IMR-90 (cell line): ENCODE measurements around the gene CREG1. TPM values are rescaled to one million over a fixed set of nuclear protein-coding genes. Genes with fewer than 3 reads are reported as not detected.

ENCODE experiments used
- ATAC-seq: fragments of 200-7000 bp; cut with Tn5 transposase; 2 replicates; pipeline ENCODE4 v1.9.1; 2020; ENCODE audit warnings: low read depth, mild to moderate bottlenecking, moderate library complexity
- BruUV-seq: library from RNA; stranded (reverse); fragments of 400-500 nt; replicated peaks from 2 replicates; lab custom pipeline; 2021; lab: Mats Ljungman, UMichigan
- CTCF ChIA-PET: fragments of 300-600 bp; formaldehyde crosslinking; extraction: SDS; loops from one replicate; lab custom pipeline; 2021; ENCODE audit warnings: antibody characterized with exemption; lab: Yijun Ruan, JAX
- POLR2A ChIA-PET: fragments of 300-600 bp; sonication (Branson Sonifier 250); formaldehyde crosslinking; loops from one replicate; lab custom pipeline; 2022; ENCODE audit warnings: antibody characterized with exemption; ENCODE audit not compliant: unreplicated experiment; lab: Charles Lee
- DNase-seq: peaks from one replicate; pipeline ENCODE4 v3.0.0; 2013
- H2AFZ ChIP-seq: replicated peaks from 2 replicates; pipeline ENCODE3; 2013; ENCODE audit warnings: low read length, mild to moderate bottlenecking; ENCODE audit not compliant: poor library complexity
- H2AK5ac ChIP-seq: 2 replicates; pipeline ENCODE4 v1.6.1; 2013; ENCODE audit warnings: low read depth, low read length, inconsistent platforms
- H2AK9ac ChIP-seq: replicated peaks from 2 replicates; pipeline ENCODE3; 2013; ENCODE audit warnings: mild to moderate bottlenecking, low read depth, low read length, moderate library complexity; ENCODE audit not compliant: poor library complexity
- H2BK120ac ChIP-seq: 2 replicates; pipeline ENCODE4 v1.6.1; 2013; ENCODE audit warnings: low read depth, low read length, inconsistent platforms
- H2BK15ac ChIP-seq: 3 replicates; pipeline ENCODE4 v1.6.1; 2013; ENCODE audit warnings: low read depth, low read length, inconsistent platforms
- H2BK20ac ChIP-seq: 2 replicates; pipeline ENCODE4 v1.6.1; 2013; ENCODE audit warnings: low read depth, mild to moderate bottlenecking, inconsistent platforms, low read length, moderate library complexity
- H2BK5ac ChIP-seq: 2 replicates; pipeline ENCODE4 v1.6.1; 2013; ENCODE audit warnings: mild to moderate bottlenecking, low read depth, low read length, inconsistent platforms; ENCODE audit not compliant: poor library complexity, severe bottlenecking
- H3K14ac ChIP-seq: replicated peaks from 2 replicates; pipeline ENCODE4 v1.6.1; 2013; ENCODE audit warnings: low read depth, low read length, inconsistent platforms
- H3K18ac ChIP-seq: 2 replicates; pipeline ENCODE4 v1.6.1; 2013; ENCODE audit warnings: low read depth, low read length, control low read depth
- H3K23ac ChIP-seq: 2 replicates; pipeline ENCODE4 v1.6.1; 2013; ENCODE audit warnings: low read depth, low read length, inconsistent platforms
- H3K27ac ChIP-seq: 2 replicates; pipeline ENCODE4 v1.5.1; 2013; ENCODE audit warnings: mild to moderate bottlenecking, control low read depth, low read length; ENCODE audit not compliant: insufficient read depth
- H3K27me3 ChIP-seq: 2 replicates; pipeline ENCODE4 v1.6.1; 2013; ENCODE audit warnings: low read length; ENCODE audit not compliant: control insufficient read depth, insufficient read depth
- H3K36me3 ChIP-seq: 2 replicates; pipeline ENCODE4 v1.6.1; 2013; ENCODE audit warnings: low read length, mixed read lengths; ENCODE audit not compliant: control insufficient read depth, insufficient read depth
- H3K4ac ChIP-seq: 2 replicates; pipeline ENCODE4 v1.6.1; 2013; ENCODE audit warnings: low read depth, low read length, inconsistent platforms
- H3K4me1 ChIP-seq: 2 replicates; pipeline ENCODE4 v1.6.1; 2013; ENCODE audit warnings: low read length, mixed read lengths; ENCODE audit not compliant: control insufficient read depth, insufficient read depth
- H3K4me2 ChIP-seq: 2 replicates; pipeline ENCODE4 v1.6.1; 2013; ENCODE audit warnings: low read depth, mild to moderate bottlenecking, control low read depth, low read length, moderate library complexity
- H3K4me3 ChIP-seq: 2 replicates; pipeline ENCODE4 v1.5.1; 2013; ENCODE audit warnings: low read depth, mild to moderate bottlenecking, control low read depth, low read length, moderate library complexity; ENCODE audit not compliant: insufficient read depth
- H3K56ac ChIP-seq: 2 replicates; pipeline ENCODE4 v1.6.1; 2013; ENCODE audit warnings: low read length, inconsistent platforms; ENCODE audit not compliant: insufficient read depth; ENCODE audit errors: extremely low read depth
- H3K79me1 ChIP-seq, 2 experiments: 2 replicates each; pipeline ENCODE4 v1.6.1; 2013; ENCODE audit warnings: low read length in 2 of 2, inconsistent platforms in 1 of 2, low read depth in 1 of 2
- H3K9ac ChIP-seq: 2 replicates; pipeline ENCODE4 v1.6.1; 2013; ENCODE audit warnings: low read depth, low read length, control low read depth
- H3K9me1 ChIP-seq: 2 replicates; pipeline ENCODE4 v1.6.1; 2013; ENCODE audit warnings: low read length, inconsistent platforms; ENCODE audit not compliant: insufficient read depth
- H3K9me3 ChIP-seq: 2 replicates; pipeline ENCODE4 v1.6.1; 2013; ENCODE audit warnings: low read length; ENCODE audit not compliant: control insufficient read depth, insufficient read depth
- H4K20me1 ChIP-seq: 2 replicates; pipeline ENCODE4 v1.6.1; 2013; ENCODE audit warnings: low read length, inconsistent platforms; ENCODE audit not compliant: insufficient read depth
- H4K5ac ChIP-seq: 2 replicates; pipeline ENCODE4 v1.6.1; 2013; ENCODE audit warnings: mild to moderate bottlenecking, low read depth, low read length, control low read depth
- H4K8ac ChIP-seq, 2 experiments: 2 replicates each; pipeline ENCODE4 v1.6.1; 2013; ENCODE audit warnings: low read depth in 2 of 2, low read length in 2 of 2, control low read depth in 1 of 2, inconsistent platforms in 1 of 2
- H4K91ac ChIP-seq: 2 replicates; pipeline ENCODE4 v1.6.1; 2013; ENCODE audit warnings: low read depth, low read length, inconsistent platforms; ENCODE audit not compliant: insufficient read depth
- CEBPB ChIP-seq: IDR thresholded peaks from 2 replicates; pipeline ENCODE4 v1.6.1; 2012; ENCODE audit warnings: low read depth, low read length, improper control_type of control experiment
- CTCF ChIP-seq: conservative IDR thresholded peaks from 2 replicates; pipeline ENCODE4 v1.5.1; 2012; ENCODE audit warnings: mild to moderate bottlenecking, low read depth, low read length, improper control_type of control experiment
- MAFK ChIP-seq: IDR thresholded peaks from 2 replicates; pipeline ENCODE4 v1.6.1; 2012; ENCODE audit warnings: low read depth, low read length, improper control_type of control experiment
- NFE2L2 ChIP-seq: fragments of 150-350 bp; IDR thresholded peaks from 2 replicates; pipeline ENCODE4 v1.6.1; 2016; ENCODE audit warnings: low read depth, mild to moderate bottlenecking, low read length
- RAD21 ChIP-seq: IDR thresholded peaks from 2 replicates; pipeline ENCODE4 v1.6.1; 2012; ENCODE audit warnings: low read length, improper control_type of control experiment
- RFX5 ChIP-seq: IDR thresholded peaks from 2 replicates; pipeline ENCODE4 v1.8.0; 2012; ENCODE audit warnings: low read depth, mild to moderate bottlenecking, low read length, moderate library complexity
- SMC3 ChIP-seq: fragments of 150-350 bp; IDR thresholded peaks from 2 replicates; pipeline ENCODE4 v1.6.1; 2016; ENCODE audit warnings: low read depth, mild to moderate bottlenecking, antibody characterized with exemption, low read length, moderate library complexity
- WGBS, 2 experiments: methylation state at CpG; one replicate each; pipeline versions ENCODE4 v1.1.5 to v1.1.7; 2013; ENCODE audit warnings: missing lambda C conversion rate in 2 of 2; ENCODE audit not compliant: insufficient read length in 1 of 2; ENCODE audit errors: extremely low coverage in 2 of 2; 5-methylcytosine and 5-hydroxymethylcytosine counted together
- dilution Hi-C: fragments of 300-500 bp; cut with HindIII; formaldehyde crosslinking; loops from one replicate; pipeline ENCODE4 v1.14.3; 2018; ENCODE audit warnings: low sequenced_read_pairs; ENCODE audit not compliant: unreplicated experiment
- in situ Hi-C: fragments of 300-500 bp; cut with MboI; formaldehyde crosslinking; loops from 3 replicates; pipeline ENCODE4 v1.14.3; 2019; ENCODE audit warnings: low sequenced_read_pairs, inconsistent platforms, mixed read lengths
- intact Hi-C: fragments of 100-400 bp; cut with micrococcal nuclease; formaldehyde crosslinking; loops from 2 replicates; pipeline ENCODE4 v1.10.0; 2022
- polyA plus RNA-seq, 3 experiments: library from polyadenylated mRNA; depleted of rRNA; stranded (reverse); fragments of >200 nt; gene quantifications; 2 replicates each; pipeline ENCODE4 v1.2.3, GENCODE V29; 2012; ENCODE audit warnings: low replicate concordance in 1 of 3
- total RNA-seq: library from RNA; depleted of rRNA; stranded (reverse); fragments of >200 nt; gene quantifications from 2 replicates; pipeline ENCODE4 v1.2.3, GENCODE V29; 2012

Gene CREG1
- total and polyA plus RNA-seq, 2 of the 4 experiments (the other 2 are of a cell fraction), result 2.9 to 6.4 TPM

GRCh38 chr1:167555971-167556714, 2.6 kb upstream of the CREG1 start:
- Histone ChIP-seq H3K9me3 (no peaks in the 10 kb centered on the region), H2BK20ac (no peak overlapping the region), H3K4me2 (no peak overlapping the region), H3K18ac (no peak overlapping the region), H2BK15ac (no peak overlapping the region), H3K27ac (no peak overlapping the region), H4K8ac (no peak overlapping the region), H3K14ac (no peak overlapping the region), H3K27me3 (peaks cover 5% of the 10 kb centered on the region), H2AK9ac (no peak overlapping the region), H2AFZ (peak overlapping the region; percentile 68), H2BK120ac (no peak overlapping the region), H3K56ac (no peak overlapping the region), H4K5ac (no peak overlapping the region), H3K4me1 (0 out of 2 replicates have a peak, but pooled peaks cover 2% of the 10 kb centered on the region), H3K36me3 (no peaks in the 10 kb centered on the region), H3K79me1 (no peaks in the 10 kb centered on the region), H3K9me1 (no peaks in the 10 kb centered on the region), H4K20me1 (no peaks in the 10 kb centered on the region), H2BK5ac (no peak overlapping the region), H3K4ac (no peak overlapping the region), H3K23ac (no peak overlapping the region), H4K91ac (no peak overlapping the region), H3K4me3 (no peak overlapping the region), H3K9ac (no peak overlapping the region), H2AK5ac (no peak overlapping the region)
- peak; percentile 33; the same call in 1 of the 2 replicates for ATAC-seq
- no TSS peak for BruUV-seq
- in situ Hi-C loops, result no loop called here
- dilution Hi-C loops, result no loop called here
- intact Hi-C loops, result loop anchor here (1.0 kb wide), 1 partner anchor 132 kb away; no protein-coding TSS in a partner anchor
- POLR2A ChIA-PET, result no interaction called here
- peak; percentile 43 for TF ChIP-seq RAD21
- peak; percentile 74 for TF ChIP-seq CTCF
- TF ChIP-seq RFX5, result no peak
- TF ChIP-seq MAFK, result no peak
- TF ChIP-seq NFE2L2, result no peak
- TF ChIP-seq CEBPB, result peak; percentile 76
- peak; percentile 45; the same call in 1 of the 2 replicates for TF ChIP-seq SMC3
- DNase-seq, result peak; percentile 67
- no CpG with 5 or more reads among the region's 5 CpGs for WGBS, 2 experiments
- CTCF ChIA-PET, result interaction anchor here (0.6 to 2.4 kb wide), 5 partner anchors 9 to 1392 kb away, joined by 3 to 7 read pairs (median 3); no protein-coding TSS in a partner anchor
